Measurements from ENCODE around the gene GRIK5. TPM values are rescaled to one million over a fixed set of nuclear protein-coding genes. Genes with fewer than 3 reads are reported as not detected.

Gene GRIK5, protein sequence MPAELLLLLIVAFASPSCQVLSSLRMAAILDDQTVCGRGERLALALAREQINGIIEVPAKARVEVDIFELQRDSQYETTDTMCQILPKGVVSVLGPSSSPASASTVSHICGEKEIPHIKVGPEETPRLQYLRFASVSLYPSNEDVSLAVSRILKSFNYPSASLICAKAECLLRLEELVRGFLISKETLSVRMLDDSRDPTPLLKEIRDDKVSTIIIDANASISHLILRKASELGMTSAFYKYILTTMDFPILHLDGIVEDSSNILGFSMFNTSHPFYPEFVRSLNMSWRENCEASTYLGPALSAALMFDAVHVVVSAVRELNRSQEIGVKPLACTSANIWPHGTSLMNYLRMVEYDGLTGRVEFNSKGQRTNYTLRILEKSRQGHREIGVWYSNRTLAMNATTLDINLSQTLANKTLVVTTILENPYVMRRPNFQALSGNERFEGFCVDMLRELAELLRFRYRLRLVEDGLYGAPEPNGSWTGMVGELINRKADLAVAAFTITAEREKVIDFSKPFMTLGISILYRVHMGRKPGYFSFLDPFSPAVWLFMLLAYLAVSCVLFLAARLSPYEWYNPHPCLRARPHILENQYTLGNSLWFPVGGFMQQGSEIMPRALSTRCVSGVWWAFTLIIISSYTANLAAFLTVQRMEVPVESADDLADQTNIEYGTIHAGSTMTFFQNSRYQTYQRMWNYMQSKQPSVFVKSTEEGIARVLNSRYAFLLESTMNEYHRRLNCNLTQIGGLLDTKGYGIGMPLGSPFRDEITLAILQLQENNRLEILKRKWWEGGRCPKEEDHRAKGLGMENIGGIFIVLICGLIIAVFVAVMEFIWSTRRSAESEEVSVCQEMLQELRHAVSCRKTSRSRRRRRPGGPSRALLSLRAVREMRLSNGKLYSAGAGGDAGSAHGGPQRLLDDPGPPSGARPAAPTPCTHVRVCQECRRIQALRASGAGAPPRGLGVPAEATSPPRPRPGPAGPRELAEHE
- total RNA-seq (2022) (0.44 and 0.61 TPM in 2 replicates), Bru-seq, nascent RNA (percentile 10 among the genes with signal in this experiment), BruChase-seq, experiment 1, labeled RNA remaining after a 6-hour chase (percentile 16 among the genes with signal in this experiment), BruChase-seq, experiment 2, labeled RNA remaining after a 2-hour chase (percentile 17 among the genes with signal in this experiment)
- long read RNA-seq: 0 reads

DNA sequence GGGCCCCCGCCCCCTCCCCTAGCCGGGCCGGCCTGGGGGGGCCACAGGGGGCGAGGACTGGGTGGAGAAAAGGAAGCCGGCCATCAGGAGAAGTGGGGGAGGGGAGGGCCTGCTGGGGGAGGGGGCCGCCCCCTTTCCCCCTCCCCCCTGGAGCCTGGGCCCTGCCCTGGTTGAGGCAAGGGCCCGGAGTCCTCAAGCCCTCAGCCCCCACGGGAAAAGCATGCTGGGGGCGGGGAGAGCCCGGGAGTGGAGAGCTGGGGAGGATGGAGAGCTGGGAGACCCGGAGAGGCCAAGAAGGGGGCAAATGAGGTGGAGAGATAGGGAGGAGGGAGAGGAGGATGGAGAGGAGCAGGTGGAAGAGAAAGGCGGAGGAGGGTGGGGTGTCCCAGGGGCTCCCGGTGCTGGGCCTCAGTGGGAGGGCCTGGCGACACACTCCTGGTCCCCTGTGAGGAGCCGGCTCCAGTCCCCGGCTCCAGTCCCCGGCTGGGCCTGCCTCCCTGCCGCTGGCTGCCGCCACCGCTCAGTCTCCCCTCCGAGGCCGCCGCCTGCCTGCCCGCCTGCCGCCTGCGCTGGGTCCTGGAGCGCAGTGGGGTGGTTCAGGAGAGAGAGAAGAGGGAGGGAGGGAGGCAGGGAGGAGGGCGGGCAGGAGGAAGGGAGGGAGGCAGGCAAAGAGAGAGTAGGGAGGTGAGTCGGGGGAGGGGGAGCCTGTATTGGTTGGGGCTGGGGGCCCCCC lies at the start of gene GRIK5:
GRIK5 (minus strand) TSS at position 588 of the 733 bp plus-strand sequence. CDS start 4,436 bp downstream, outside the sequence.
- no peak within 1 kb of the TSS for H3K27ac Mint-ChIP-seq (ENCODE audit: unreplicated experiment)
- H3K4me3 Mint-ChIP-seq (ENCODE audit: low read depth, unreplicated experiment): no peak within 1 kb of the TSS
- H3K27me3 Mint-ChIP-seq (ENCODE audit: unreplicated experiment): peaks cover 24% of the 10 kb centered on the region
- intact Hi-C loops (cut with micrococcal nuclease; ENCODE audit: unreplicated experiment): no loop called here
- DNase-seq: no peak
- no peaks in the 10 kb centered on the region for H3K4me1 Mint-ChIP-seq (ENCODE audit: low read depth, unreplicated experiment)
- no peaks in the 10 kb centered on the region for H3K9me3 Mint-ChIP-seq (ENCODE audit: low read depth, unreplicated experiment)
- TF ChIP-seq, protein P1, sequence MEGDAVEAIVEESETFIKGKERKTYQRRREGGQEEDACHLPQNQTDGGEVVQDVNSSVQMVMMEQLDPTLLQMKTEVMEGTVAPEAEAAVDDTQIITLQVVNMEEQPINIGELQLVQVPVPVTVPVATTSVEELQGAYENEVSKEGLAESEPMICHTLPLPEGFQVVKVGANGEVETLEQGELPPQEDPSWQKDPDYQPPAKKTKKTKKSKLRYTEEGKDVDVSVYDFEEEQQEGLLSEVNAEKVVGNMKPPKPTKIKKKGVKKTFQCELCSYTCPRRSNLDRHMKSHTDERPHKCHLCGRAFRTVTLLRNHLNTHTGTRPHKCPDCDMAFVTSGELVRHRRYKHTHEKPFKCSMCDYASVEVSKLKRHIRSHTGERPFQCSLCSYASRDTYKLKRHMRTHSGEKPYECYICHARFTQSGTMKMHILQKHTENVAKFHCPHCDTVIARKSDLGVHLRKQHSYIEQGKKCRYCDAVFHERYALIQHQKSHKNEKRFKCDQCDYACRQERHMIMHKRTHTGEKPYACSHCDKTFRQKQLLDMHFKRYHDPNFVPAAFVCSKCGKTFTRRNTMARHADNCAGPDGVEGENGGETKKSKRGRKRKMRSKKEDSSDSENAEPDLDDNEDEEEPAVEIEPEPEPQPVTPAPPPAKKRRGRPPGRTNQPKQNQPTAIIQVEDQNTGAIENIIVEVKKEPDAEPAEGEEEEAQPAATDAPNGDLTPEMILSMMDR (IDR thresholded peaks at IDR 0.05; ENCODE audit: unreplicated experiment): no peak
- no peaks in the 10 kb centered on the region for H3K36me3 Mint-ChIP-seq (ENCODE audit: insufficient read depth, unreplicated experiment)
- CTCF ChIA-PET: no interaction called here
- BruUV-seq (replicated peaks): no TSS peak

DNA sequence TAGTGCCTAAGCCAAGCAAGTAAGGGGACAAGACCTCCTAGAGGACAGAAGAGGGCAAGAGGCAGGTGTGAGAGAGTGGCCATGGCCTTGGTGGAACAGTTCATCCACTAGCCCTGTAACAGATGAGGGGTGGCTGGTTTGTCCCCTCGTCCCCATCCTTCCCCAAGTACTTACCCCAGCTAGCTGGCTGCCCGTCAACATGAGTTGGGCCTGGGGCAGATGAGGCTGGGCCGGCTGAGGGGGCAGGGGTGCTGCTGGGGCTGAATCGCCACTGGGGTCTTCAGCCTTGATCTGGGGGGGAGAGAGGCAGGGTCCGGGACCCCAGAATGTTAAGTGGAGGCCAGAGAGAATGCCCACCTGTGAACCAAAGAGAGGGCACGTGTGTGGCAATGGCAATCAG lies 47.1 kb upstream of the GRIK5 start:
- TF ChIP-seq, protein P1 (IDR thresholded peaks at IDR 0.05; ENCODE audit: unreplicated experiment): no peak
- H3K9me3 Mint-ChIP-seq (ENCODE audit: low read depth, unreplicated experiment): no peaks in the 10 kb centered on the region
- H3K27me3 Mint-ChIP-seq (ENCODE audit: unreplicated experiment): no peaks in the 10 kb centered on the region
- intact Hi-C loops (cut with micrococcal nuclease; ENCODE audit: unreplicated experiment): no loop called here
- no TSS peak for BruUV-seq (replicated peaks)
- H3K27ac Mint-ChIP-seq (ENCODE audit: unreplicated experiment): no peak overlapping the region
- H3K36me3 Mint-ChIP-seq (ENCODE audit: insufficient read depth, unreplicated experiment): peaks cover 6% of the 10 kb centered on the region
- no peak for DNase-seq
- CTCF ChIA-PET: no interaction called here
- H3K4me1 Mint-ChIP-seq (ENCODE audit: low read depth, unreplicated experiment): peaks cover 63% of the 10 kb centered on the region
- H3K4me3 Mint-ChIP-seq (ENCODE audit: low read depth, unreplicated experiment): no peak overlapping the region

DNA sequence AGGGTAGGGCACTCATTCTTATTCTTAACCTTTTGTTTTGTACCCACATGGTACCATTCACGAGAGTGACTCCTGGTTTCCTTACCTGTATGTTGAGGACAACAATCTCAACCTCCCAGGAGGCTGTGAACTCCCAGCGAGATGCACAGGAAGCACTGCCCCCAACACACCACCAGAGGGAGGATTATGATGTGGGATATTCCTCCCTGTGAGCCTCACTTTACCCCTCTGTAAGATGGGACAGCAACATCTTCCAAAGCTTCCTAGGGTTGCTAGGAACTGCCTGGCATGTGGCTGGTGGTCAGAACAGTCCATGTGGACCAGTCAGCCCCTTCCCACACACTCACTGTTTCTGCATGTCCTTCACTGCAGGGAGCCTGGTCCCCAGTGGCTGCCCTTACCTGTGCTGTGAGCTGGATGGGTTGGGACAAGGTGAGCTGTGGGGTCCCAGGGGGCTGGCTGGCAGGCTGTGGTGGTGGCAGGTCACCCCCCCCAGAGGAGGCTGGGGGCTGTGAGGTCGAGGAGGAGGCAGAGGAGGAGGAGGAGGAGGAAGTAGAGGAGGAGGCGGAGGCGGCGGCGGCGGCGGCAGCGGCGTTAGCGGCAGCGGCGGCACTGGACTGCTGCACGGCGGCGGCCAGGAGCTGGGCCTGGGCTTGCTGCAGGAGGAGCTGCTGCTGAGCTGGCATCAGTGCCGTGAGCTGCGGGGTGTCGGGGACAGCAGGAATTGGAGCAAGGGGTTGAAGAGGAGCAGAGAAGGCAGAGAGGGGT lies 46.5 kb upstream of the GRIK5 start:
- Mint-ChIP-seq H3K27ac (ENCODE audit: unreplicated experiment) (no peak overlapping the region), H3K4me3 (ENCODE audit: low read depth, unreplicated experiment) (no peak overlapping the region), H3K9me3 (ENCODE audit: low read depth, unreplicated experiment) (no peaks in the 10 kb centered on the region), H3K36me3 (ENCODE audit: insufficient read depth, unreplicated experiment) (peaks cover 6% of the 10 kb centered on the region), H3K4me1 (ENCODE audit: low read depth, unreplicated experiment) (peaks cover 61% of the 10 kb centered on the region), H3K27me3 (ENCODE audit: unreplicated experiment) (no peaks in the 10 kb centered on the region)
- DNase-seq: no peak
- CTCF ChIA-PET: interaction anchor here (1.0 kb wide), 1 partner anchor 9 kb away, joined by 3 read pairs; no protein-coding TSS in a partner anchor
- intact Hi-C loops (cut with micrococcal nuclease; ENCODE audit: unreplicated experiment): no loop called here
- TF ChIP-seq, protein P1 (IDR thresholded peaks at IDR 0.05; ENCODE audit: unreplicated experiment): no peak
- no TSS peak for BruUV-seq (replicated peaks)
